Measurements from ENCODE around the gene SPI1. TPM values are rescaled to one million over a fixed set of nuclear protein-coding genes. Genes with fewer than 3 reads are reported as not detected.

The SPI1 gene
- total RNA-seq, 1 donor from 2014 or later, result 295 TPM

DNA sequence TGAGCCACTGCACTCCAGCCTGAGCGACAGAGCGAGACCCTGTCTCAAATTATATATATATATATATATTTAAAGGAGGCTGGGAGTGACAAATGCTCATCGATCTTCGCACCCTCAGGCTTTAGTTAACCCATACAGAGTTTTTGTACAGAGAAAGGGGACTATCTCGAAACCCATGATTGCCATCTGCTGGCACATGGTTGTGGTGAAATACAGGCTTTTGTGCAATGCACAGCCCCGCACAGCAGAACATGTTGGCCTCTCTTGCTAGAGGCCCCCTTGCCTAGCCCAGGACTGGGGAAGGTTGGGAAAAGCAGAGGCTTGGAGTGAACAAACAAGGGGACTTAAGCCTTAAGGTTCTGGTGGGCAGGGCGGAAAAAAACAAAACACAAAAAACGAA is 29.5 kb downstream of the SPI1 start:
- H3K9me3 ChIP-seq, result no peaks in the 10 kb centered on the region
- ATAC-seq (no peak), DNase-seq (no peak)
- no peaks in the 10 kb centered on the region for H3K27me3 ChIP-seq (ENCODE audit: low read depth)
- intact Hi-C loops (cut with DNase I), result no loop called here
- no peak overlapping the region for H3K4me3 ChIP-seq
- H3K27ac ChIP-seq, result no peak overlapping the region
- no peaks in the 10 kb centered on the region for H3K4me1 ChIP-seq
- TF ChIP-seq CTCF (IDR thresholded peaks at IDR 0.05), result no peak
- H3K36me3 ChIP-seq, result no peaks in the 10 kb centered on the region

DNA sequence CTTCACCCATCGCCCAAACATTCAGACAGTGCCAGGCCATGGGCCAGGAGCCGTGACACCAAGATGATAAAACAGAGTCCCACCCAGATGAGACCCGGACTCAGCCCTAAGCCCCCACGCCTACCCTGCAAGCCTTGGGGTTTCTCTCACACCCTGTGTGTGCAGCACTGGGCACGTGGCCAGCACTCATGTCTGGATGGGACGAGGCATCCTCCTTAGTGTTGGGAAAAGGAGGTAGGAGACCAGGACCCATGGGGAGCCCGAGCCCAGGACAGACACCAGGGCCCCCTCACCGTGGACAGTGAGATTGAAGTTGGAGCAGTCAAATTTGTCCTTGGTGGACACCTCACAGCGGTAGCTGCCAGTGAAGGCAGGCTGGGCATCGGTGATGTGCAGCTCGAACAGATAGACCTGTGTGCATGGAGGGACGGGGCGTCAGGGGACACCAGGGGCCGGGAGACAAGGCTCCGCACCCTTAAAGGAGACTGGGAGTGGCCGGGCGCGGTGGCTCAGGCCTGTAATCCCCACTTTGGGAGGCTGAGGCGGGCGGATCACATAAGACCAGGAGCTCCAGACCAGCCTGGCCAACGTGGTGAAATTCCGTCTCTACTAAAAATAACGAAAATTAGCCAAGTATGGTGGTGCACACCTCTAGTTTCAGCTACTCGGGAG is 30.1 kb downstream of the SPI1 start:
- no peak for DNase-seq
- TF ChIP-seq CTCF (IDR thresholded peaks at IDR 0.05), result no peak
- no peak overlapping the region for H3K27ac ChIP-seq
- H3K9me3 ChIP-seq, result no peaks in the 10 kb centered on the region
- intact Hi-C loops (cut with DNase I), result no loop called here
- no peak for ATAC-seq
- H3K27me3 ChIP-seq (ENCODE audit: low read depth), result no peaks in the 10 kb centered on the region
- H3K4me3 ChIP-seq, result no peak overlapping the region
- H3K36me3 ChIP-seq, result no peaks in the 10 kb centered on the region
- H3K4me1 ChIP-seq, result no peaks in the 10 kb centered on the region

DNA sequence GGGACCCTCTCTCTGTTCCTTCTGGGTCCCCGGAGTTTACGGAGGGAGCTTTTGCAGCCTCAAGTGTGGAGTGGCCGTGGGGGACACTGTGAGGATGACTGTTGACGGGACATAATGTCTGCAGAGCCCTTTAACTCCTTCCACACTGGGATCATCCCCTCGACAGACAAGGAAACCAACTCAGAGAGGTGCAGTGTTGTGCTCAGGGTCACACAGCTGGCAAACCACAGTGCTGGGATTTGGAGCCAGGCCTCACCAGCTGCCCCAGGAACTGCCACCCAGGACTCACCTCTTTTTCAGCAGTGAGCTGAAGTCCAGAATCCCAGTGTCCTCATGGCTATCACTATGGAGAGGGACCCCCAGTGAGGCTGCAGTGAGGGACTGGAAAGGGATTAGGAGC is 31.2 kb downstream of the SPI1 start:
- ATAC-seq (no peak), DNase-seq (no peak)
- H3K4me3 ChIP-seq, result no peak overlapping the region
- intact Hi-C loops (cut with DNase I), result no loop called here
- no peaks in the 10 kb centered on the region for H3K4me1 ChIP-seq
- no peaks in the 10 kb centered on the region for H3K36me3 ChIP-seq
- no peaks in the 10 kb centered on the region for H3K9me3 ChIP-seq
- H3K27me3 ChIP-seq (ENCODE audit: low read depth), result no peaks in the 10 kb centered on the region
- TF ChIP-seq CTCF (IDR thresholded peaks at IDR 0.05), result no peak
- H3K27ac ChIP-seq, result no peak overlapping the region

DNA sequence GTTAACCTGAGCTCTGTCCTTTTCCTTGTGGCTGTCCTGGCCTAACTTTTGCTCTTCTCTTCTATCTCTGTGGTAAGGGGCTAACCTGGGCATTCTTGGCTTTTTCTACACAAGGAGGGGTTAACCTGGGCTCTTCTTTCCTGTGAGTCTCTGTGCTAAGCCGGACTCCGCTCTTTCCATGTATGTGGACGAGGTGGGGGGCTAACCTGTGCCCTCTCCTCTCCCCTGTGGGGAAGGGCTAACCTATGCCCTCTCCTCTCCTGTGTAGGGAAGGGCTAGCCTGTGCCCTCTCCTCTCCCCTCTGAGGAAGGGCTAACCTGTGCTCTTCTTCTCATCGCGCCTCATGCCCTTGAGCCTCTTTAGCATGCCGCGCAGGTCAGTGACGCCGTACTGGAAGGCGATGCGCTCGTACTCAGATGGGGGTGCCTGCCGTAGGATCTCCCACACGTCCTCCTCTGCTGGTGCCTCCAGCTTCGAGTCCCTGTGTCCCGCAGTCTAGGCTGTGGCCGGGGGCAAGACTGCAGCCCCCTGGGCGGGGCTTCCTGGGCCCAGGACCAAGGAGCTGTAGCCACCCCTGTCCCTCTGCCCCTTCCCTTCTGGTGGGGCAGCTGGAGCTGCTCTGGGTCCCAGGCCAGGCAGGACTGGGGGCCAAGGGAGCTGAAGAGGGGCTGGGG is 32.3 kb downstream of the SPI1 start:
- no peak overlapping the region for H3K27ac ChIP-seq
- no peaks in the 10 kb centered on the region for H3K27me3 ChIP-seq (ENCODE audit: low read depth)
- DNase-seq, result no peak
- TF ChIP-seq CTCF (IDR thresholded peaks at IDR 0.05), result no peak
- H3K36me3 ChIP-seq, result no peaks in the 10 kb centered on the region
- H3K4me3 ChIP-seq, result no peak overlapping the region
- no peak for ATAC-seq
- H3K9me3 ChIP-seq, result no peaks in the 10 kb centered on the region
- no peaks in the 10 kb centered on the region for H3K4me1 ChIP-seq
- intact Hi-C loops (cut with DNase I), result no loop called here

DNA sequence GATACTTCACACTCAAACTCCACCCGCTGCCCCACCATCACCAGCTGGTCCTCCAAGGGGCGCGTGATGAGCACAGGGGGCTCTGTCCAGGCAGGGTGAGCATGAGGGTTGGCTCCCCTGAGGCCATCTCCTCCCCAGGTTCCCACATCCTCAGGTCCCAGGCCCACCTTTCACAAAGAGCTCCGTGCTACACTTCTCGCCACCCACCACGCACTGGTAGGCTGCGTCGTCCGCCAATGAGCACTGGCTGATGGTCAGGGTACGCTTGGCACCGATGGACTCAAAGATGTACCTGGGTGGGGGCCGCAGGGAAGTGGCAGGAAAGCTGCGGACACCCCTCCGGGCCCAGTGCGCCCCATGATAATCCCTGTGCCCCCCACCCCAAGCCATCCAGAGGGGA is 35.5 kb downstream of the SPI1 start:
- H3K27ac ChIP-seq, result no peak overlapping the region
- H3K4me1 ChIP-seq, result no peaks in the 10 kb centered on the region
- H3K27me3 ChIP-seq (ENCODE audit: low read depth), result no peaks in the 10 kb centered on the region
- no peaks in the 10 kb centered on the region for H3K36me3 ChIP-seq
- H3K9me3 ChIP-seq, result no peaks in the 10 kb centered on the region
- H3K4me3 ChIP-seq, result no peak overlapping the region
- TF ChIP-seq CTCF (IDR thresholded peaks at IDR 0.05), result no peak
- no peak for DNase-seq
- intact Hi-C loops (cut with DNase I), result no loop called here
- ATAC-seq, result no peak
